Kidney epithelial cell (primary cell): Measurements from ENCODE around the gene RPN1. TPM values are rescaled to one million over a fixed set of nuclear protein-coding genes. Genes with fewer than 3 reads are reported as not detected.
"Not testable (repeated sequence)": the region's sequence is repeated elsewhere in the genome, so short reads cannot be mapped to it uniquely, and the experiment has no call there.

ENCODE experiments used
- DNase-seq: peaks from one replicate; pipeline ENCODE4 v3.0.0-alpha.2; 2010; ENCODE audit warnings: low read depth
- H3K27me3 ChIP-seq: 2 replicates; pipeline ENCODE4 v1.6.0; 2011; ENCODE audit warnings: low read length; ENCODE audit not compliant: control insufficient read depth, insufficient read depth
- H3K36me3 ChIP-seq: 2 replicates; pipeline ENCODE4 v1.5.1; 2011; ENCODE audit warnings: low read length; ENCODE audit not compliant: control insufficient read depth, insufficient read depth
- H3K4me3 ChIP-seq: 2 replicates; pipeline ENCODE4 v1.5.1; 2011; ENCODE audit warnings: low read depth, mild to moderate bottlenecking, control low read depth, low read length
- total RNA-seq: library from RNA; depleted of rRNA; stranded (reverse); fragments of >200 nt; gene quantifications from 2 replicates; pipeline ENCODE4 v1.2.3, GENCODE V29; 2015
- TF ChIP-seq, protein P1 (sequence below): IDR thresholded peaks from 2 replicates; pipeline ENCODE4 v1.5.1; 2011; ENCODE audit warnings: mild to moderate bottlenecking, moderate library complexity, low read length, control low read depth, inconsistent platforms; ENCODE audit not compliant: insufficient read depth, poor library complexity, severe bottlenecking

Gene RPN1
- total RNA-seq, 1 donor from 2014 or later, result 362 TPM

DNA sequence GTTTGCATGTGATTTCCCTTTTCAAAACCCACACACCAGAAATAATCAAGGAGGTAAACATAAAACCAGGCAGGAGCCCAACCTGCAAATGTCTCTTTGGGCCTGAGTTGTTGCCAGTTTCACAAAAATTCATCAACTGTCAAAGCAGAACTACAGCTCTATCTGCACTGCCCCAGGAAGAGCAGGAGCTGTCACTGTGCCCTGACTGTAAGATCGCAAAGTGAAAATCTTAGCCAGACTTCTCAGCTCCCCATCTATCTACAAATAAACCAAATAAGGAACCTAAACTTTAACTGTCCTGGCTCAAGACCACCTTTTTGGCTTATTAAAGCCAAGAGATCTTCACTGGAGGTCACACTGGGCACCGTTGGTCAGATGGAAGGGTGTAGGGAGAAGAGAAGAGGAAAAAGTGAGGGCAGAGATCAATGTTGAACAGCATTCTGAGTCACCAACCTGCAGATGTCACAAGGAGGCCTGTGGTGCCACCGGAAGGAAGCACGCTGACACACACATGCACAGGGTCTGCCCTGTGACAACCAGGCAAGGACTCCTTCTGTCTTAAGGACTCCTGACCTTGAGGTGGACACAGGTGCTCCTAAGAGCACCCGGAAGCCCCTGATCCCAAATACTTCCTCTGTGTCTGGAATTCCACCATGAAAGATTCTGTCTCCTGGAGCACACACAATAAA lies 58.7 kb downstream of the RPN1 start:
- H3K27me3 ChIP-seq, result no peaks in the 10 kb centered on the region
- TF ChIP-seq, protein P1, sequence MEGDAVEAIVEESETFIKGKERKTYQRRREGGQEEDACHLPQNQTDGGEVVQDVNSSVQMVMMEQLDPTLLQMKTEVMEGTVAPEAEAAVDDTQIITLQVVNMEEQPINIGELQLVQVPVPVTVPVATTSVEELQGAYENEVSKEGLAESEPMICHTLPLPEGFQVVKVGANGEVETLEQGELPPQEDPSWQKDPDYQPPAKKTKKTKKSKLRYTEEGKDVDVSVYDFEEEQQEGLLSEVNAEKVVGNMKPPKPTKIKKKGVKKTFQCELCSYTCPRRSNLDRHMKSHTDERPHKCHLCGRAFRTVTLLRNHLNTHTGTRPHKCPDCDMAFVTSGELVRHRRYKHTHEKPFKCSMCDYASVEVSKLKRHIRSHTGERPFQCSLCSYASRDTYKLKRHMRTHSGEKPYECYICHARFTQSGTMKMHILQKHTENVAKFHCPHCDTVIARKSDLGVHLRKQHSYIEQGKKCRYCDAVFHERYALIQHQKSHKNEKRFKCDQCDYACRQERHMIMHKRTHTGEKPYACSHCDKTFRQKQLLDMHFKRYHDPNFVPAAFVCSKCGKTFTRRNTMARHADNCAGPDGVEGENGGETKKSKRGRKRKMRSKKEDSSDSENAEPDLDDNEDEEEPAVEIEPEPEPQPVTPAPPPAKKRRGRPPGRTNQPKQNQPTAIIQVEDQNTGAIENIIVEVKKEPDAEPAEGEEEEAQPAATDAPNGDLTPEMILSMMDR, result no peak
- DNase-seq, result no peak
- H3K36me3 ChIP-seq, result no peaks in the 10 kb centered on the region
- no peak overlapping the region for H3K4me3 ChIP-seq

DNA sequence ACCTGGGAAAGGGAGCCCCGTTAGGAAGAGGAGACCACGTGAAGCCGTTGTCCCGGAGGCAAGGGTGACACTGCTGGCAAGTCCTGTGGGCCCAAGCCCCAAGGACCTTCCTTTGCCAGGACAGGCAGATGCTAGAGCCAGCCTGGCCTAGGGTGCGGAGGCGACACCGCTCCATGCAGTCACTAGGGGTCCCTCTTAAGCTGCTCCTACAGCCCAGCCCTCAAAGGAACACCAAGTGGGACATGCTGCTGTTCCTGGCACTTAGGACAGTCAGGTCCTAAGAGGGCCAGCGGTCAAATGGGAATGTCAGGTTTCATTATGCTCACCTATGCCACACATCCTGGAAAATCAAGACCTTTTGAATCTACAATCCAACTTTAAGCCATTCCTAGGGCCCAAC lies 59.7 kb downstream of the RPN1 start:
- no peak for DNase-seq

DNA sequence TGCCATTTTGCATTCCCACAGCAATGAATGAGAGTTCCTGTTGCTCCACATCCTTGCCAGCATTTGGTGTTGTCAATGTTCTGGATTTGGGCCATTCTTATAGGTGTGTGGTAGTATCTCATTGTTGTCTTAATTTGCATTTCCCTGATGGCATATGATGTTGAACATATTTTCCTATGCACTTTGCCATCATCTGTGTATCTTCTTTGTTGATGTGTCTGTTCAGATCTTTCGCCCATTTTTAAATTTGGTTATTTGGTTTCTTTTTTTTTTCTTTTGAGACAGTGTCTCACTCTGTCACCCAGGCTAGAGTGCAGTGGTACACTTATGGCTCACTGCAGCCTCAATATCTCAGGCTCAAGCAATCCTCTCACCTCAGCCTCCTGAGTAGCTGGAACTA lies 60.6 kb downstream of the RPN1 start:
- not testable (repeated sequence) for H3K27me3 ChIP-seq, DNase-seq, H3K4me3 ChIP-seq, H3K36me3 ChIP-seq

More for the DNA sequence above, 59.7 kb downstream of the RPN1 start:
- Histone ChIP-seq H3K36me3 (no peaks in the 10 kb centered on the region), H3K4me3 (no peak overlapping the region), H3K27me3 (no peaks in the 10 kb centered on the region)
- TF ChIP-seq, protein P1, result no peak

DNA sequence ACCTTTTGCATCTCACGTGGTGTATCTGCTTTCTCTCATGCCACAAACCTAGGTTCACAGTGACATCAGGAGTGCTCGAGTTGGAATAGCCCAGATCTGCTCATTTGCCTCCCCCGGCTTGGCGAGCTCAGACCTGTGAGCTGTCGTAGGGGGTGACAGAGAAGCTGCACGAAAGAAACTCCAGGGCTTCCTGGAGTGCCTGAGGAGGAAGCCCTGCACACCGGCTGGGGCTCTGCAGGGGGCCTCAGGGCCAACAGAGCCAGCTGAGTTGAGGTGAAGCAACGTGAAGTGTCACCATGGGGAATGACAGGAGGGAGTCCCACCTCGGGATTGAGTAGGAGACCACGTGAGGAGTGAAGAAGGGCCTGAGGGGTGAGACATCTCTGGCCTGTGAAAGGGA lies 62.5 kb downstream of the RPN1 start:
- TF ChIP-seq, protein P1, result no peak
- H3K27me3 ChIP-seq, result no peaks in the 10 kb centered on the region
- H3K36me3 ChIP-seq, result no peaks in the 10 kb centered on the region

DNA sequence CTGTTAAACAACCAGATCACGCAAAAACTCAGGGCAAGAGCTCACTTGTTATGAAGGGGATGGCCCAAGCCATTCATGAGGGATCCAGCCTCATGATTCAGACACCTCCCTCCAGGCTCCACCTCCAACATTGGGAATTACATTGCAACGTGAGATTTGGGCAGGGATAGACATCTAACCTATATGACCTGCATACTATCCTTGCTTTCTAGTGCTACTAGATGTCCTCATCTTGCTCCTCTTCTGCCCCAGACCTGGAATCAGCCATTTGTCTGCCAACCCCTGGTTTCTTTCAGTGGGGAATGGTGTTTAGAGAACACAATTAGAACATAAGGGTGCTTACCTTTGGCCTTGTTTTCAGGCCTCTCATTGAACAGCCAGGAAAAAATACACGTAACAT lies 63.2 kb downstream of the RPN1 start:
- Histone ChIP-seq H3K27me3 (peaks cover 2% of the 10 kb centered on the region), H3K36me3 (no peaks in the 10 kb centered on the region), H3K4me3 (no peak overlapping the region)
- TF ChIP-seq, protein P1, result no peak
- DNase-seq, result no peak

More for the DNA sequence above, 62.5 kb downstream of the RPN1 start:
- H3K4me3 ChIP-seq, result no peak overlapping the region
- DNase-seq, result no peak

DNA sequence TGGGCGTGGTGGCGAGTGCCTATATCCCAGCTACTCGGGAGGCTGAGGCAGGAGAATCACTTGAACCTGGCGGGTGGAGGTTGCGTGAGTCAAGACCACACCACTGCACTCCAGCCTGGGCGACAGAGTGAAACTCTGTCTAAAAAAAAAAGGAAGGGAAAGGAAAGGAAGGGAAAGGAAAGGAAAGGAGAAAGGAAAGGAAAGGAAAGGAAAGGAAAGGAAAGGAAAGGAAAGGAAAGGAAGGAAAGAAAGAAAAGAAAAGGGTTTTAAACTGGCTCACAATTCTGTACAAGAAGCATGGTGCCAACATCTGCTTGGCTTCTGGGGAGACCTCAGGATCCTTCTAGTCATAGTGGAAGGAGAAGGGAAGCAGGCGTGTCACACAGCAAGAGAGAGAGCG lies 63.7 kb downstream of the RPN1 start:
- H3K27me3 ChIP-seq, H3K36me3 ChIP-seq, DNase-seq, H3K4me3 ChIP-seq: not testable (repeated sequence)

DNA sequence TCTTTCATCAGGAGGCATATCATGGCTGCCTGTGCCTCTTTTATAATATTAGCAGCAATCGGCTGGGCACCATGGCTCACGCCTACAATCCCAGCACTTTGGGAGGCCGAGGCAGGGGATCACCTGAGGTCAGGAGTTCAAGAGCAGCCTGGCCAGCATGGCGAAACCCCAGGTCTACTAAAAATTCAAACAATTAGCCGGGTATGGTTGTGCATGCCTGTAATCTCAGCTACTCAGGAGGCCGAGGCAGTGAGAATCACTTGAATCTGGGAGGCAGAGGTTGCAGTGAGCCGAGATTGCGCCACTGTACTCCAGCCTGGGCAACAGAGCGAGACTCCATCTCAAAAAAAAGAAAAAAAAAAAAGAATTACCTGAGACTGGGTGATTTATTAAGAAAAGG lies 64.2 kb downstream of the RPN1 start:
- H3K4me3 ChIP-seq, H3K27me3 ChIP-seq, DNase-seq, H3K36me3 ChIP-seq: not testable (repeated sequence)
